HG03457 (cell line): Measurements from ENCODE around the gene MZT2B.
"Not testable (repeated sequence)": the region's sequence is repeated elsewhere in the genome, so short reads cannot be mapped to it uniquely, and the experiment has no call there.

Source experiments
- ATAC-seq: cut with Tn5 transposase; IDR thresholded peaks from one replicate; pipeline ENCODE4 v1.9.1; 2021; ENCODE audit warnings: moderate number of reproducible peaks; ENCODE audit not compliant: unreplicated experiment

The MZT2B gene

DNA sequence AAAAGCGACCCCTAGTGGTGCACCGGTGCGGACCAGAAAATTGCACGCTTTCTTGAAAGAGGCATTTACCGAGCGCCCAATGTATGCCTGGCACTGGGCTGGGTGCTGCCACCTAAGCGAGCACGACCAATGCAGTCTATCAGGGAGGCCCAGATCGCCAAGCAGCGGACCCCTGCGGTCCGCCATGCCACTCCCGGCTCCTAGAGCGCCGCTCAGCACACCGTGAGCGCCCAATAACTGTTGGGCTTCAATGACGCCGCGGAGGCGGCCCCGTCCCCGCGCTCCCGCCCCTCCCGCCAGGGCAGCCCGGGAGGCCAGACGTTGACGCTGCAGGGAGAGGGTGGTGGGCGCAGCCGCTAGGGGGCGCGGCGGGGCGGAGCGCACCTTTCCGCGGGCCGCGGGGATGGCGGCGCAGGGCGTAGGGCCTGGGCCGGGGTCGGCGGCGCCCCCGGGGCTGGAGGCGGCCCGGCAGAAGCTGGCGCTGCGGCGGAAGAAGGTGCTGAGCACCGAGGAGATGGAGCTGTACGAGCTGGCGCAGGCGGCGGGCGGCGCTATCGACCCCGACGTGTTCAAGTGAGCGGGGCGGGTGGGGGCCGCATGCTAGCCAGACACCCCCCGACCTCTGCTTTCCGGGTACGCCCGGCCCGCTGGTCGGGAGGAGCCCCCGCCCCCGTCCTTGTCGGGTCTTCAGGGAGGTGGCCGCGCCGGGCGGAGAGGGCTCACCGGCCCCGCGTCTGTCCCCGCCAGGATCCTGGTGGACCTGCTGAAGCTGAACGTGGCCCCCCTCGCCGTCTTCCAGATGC, at the start of gene MZT2B:
Gene MZT2B (plus strand): TSS at position 383 of the 803 bp plus-strand sequence. CDS start 21 bp downstream, at position 404.
- ATAC-seq = peak; percentile 76

DNA sequence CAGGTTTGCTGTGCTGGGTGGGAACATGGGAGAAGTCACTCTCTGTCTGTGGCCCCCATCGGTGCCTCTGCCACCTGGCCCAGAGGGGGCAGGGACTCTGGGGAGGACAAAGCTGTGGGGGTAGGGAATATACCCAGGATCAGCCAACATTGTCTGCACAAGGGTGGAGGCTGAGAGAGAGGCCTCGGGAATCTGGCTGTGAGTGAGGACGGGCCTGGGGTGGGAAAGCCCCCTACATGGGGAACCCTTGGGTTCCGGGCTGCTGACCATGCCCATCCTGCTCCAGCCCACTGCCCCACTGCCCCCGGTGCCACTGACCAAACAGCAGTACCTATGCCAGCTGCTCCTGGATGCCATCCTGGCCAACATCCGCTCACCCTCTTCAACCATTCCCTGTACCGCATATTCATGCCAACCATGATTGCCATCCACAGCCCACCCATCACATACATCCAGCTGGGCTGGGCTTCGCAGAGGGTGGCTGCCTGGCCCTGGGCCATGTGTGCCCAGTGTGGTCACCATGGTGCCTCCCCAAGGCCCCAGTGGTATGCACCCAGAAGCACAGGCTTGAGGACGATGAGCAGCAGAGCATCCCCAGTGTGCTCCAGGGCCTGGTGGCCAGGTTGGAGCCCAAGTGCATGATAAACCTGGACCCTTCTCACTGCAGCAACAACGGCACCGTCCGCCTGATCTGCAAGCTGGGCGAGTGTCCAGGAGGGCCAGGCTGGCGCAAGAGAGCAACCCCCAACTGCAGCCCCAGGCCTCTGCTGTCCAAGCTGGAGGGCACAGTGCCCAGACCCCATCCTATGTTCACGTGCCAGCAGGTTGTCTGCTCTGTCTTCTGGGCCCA, 46.1 kb upstream of the MZT2B start:
- ATAC-seq = no peak

- not testable (repeated sequence) for ATAC-seq
Observed at GRCh38 chr2:130136546-130136945, 45.5 kb upstream of the MZT2B start.

- ATAC-seq = not testable (repeated sequence)
Observed at GRCh38 chr2:130137118-130137517, 44.9 kb upstream of the MZT2B start.

DNA sequence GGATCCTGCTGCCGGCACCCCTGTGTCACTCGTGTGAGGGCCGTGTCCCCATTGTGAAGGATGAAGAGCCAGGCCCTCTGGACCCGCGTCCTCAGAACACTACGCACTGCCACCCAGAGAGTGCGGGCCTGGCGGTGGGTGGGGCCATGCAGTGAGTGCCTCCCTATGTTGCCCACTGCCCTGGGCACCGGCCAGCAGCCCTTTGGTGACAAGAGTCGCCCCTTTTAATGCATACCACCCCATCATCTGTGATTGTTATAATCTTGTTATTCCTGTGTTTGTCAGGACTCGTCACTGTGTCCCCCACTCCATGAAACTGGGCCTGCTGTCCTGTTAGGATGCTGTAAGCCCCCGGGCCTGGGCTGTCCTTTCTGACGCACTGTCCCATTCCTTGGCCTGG, 43.7 kb upstream of the MZT2B start:
- ATAC-seq = not testable (repeated sequence)

GRCh38 chr2:130138841-130139251, 43.2 kb upstream of the MZT2B start:
- not testable (repeated sequence) for ATAC-seq

DNA sequence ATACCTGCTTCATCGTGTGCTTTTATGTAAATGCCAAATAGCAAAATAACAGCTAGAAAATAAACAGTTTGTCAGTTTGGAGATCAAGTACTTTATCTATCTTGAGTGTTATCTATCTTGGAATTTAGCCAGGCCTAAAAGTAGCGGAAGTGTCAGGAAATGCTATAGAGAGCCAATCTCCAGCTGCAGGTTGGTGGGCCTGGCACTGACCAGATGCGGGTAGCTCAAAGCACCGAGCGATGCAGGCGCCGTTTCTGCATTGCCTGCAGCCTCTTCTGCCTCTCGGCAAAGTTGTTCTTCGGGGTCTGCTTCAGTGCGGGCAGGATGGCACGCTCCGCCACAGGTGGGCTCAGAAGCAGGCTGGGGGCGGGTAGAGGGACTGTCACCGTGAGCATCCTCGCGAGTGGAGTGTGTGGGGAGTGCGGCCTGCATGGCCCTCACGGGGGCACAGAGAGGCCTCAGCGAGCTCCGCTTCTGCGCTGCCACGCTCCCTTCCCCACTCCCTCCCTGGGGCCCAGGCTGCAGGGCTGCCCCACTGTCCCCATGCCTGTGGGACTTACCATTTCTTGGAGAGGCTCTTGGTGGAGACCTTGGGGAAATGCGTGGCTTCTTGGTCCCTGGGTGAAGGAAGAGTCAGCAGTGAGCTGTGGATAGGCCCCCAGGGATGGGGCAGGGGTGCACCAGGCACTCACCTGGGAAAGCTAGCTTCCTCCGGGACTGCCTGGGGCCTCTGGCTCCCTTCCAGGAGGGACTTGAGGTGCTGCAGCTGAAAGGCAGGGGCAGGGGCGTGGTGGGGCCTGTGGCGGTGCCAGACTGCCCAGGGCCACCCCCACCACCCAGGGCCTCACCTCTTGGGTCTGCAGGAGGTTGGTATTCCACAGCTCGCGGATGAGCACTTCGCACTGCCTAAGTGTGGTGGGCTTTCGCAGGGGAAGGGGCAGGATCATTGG, 42.5 kb upstream of the MZT2B start:
- ATAC-seq = not testable (repeated sequence)

GRCh38 chr2:130140516-130140915, 41.5 kb upstream of the MZT2B start:
- ATAC-seq = not testable (repeated sequence)

- ATAC-seq = not testable (repeated sequence)
Observed at GRCh38 chr2:130141002-130141401, 41.1 kb upstream of the MZT2B start.

- not testable (repeated sequence) for ATAC-seq
Observed at GRCh38 chr2:130141645-130142370, 40.3 kb upstream of the MZT2B start.

- not testable (repeated sequence) for ATAC-seq
Observed at GRCh38 chr2:130142396-130143265, 39.4 kb upstream of the MZT2B start.

DNA sequence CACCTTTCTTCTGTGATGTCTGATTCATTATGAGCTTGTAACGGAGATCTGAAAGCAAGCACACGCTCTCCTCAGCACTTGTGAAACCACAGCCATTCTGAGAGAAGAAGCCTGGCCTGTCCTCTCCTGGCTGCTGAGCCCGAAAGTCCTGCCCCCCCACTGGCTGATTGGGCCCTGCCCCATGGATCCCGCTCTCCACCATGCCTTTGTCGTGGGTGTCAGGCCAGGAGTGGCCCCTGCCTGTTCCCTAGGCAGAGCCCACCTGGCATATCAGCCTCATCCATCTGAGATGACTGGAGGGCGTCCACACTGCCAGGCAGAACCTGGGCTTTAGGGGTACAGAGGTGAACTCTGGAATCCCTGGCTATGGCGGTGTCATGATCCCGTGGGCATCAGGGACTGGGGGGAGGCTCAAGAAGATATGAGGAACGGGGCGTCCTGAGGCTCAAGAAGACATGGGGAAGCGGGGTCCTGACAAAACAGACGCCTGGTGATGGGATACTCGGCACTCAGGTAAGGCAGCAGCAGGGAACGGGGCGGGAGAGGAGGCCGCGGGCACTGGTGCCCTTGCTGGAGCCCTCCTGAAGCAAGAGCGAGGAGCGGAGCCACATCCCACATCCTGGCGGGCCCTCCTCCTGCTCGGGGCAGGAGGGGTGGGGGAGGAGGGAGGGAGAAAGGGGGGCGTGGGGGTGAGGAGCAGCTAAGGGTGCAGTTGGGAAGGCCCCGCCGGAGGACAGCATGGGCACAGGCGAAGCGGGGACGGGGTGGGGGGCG, 38.6 kb upstream of the MZT2B start:
- ATAC-seq = not testable (repeated sequence)

GRCh38 chr2:130145006-130145414, 37.1 kb upstream of the MZT2B start, which contains the start of gene CCDC74B:
Gene CCDC74B (minus strand): TSS chr2:130145112. CDS start chr2:130144996, 116 bp downstream.
- peak; percentile 86 for ATAC-seq

- not testable (repeated sequence) for ATAC-seq
Observed at GRCh38 chr2:130148515-130148914, 33.5 kb upstream of the MZT2B start.

DNA sequence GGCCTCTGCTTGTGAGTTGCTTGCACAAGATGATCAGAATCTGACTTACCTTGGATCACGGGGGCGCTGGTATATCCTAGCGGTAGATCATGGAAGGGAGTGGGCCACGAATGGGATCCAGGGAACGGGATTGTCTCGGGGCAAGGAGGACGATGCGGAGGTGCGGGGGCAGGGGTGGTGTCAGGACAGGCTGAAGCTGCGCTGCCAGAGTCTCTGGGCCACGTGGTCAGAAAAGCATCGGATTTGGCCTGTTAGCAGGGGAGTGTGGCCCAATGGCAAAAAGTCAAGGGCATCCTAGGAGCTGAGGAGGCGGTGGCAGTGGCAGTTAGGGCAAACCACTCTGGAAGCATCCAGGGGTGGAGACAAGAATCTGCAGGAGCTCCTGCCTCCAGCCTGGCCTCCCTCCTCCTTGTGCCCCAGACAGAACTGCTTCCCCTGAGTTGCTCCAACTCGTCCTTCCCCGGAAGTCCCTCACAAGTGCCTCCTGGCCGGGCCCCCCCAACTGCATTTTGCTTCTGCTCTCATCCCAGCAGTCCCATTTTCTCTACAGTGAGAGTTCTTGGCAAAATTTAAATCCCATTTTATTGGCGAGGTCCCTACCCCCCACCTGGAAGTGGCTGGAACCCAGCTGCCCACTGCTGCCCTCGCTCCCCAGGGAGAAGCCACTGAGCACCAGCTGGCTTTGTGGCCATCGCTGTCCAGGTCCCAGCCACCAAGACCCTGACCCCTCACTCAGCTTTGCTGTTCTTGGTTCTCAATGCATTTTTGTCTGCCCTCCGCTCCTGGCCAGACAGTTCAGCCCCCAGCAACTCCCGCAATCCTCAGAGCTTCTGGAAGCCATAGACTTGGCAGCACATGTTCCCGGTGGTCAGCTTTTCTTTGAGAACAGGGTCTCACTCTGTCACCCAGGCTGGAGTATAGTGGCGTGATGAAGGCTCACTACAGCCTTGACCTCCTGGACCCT, 31.6 kb upstream of the MZT2B start:
- no peak for ATAC-seq

GRCh38 chr2:130151145-130151512, 30.9 kb upstream of the MZT2B start:
- not testable (repeated sequence) for ATAC-seq
